ENCODE measurements around the gene TMEM163.
"Not testable (repeated sequence)": the region's sequence is repeated elsewhere in the genome, so short reads cannot be mapped to it uniquely, and the experiment has no call there.

Gene TMEM163

DNA sequence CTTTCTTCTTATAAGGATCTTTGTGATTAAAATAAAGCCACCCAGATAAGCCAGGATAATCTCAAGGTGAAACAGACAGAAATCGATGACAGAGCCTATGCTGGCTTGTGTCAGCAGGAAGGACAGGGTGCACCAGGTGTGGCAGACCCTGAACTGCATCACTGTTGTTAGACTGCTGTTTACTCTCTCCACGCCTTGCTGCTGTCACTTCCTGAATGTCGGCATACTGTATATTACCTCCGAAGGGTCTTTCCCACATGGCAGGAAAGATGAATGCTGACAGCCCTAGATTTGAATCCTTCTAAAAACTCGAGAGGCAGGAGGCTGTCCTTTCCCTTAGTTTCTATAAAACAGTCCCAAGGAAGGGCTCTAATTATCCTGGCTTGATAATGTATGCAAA, 18.9 kb upstream of the TMEM163 start:
- Mint-ChIP-seq H3K4me3 (no peak overlapping the region), H3K27me3 (peaks cover 9% of the 10 kb centered on the region), H3K9me3 (ENCODE audit: low read depth) (no peaks in the 10 kb centered on the region), H3K36me3 (peaks cover 5% of the 10 kb centered on the region), H3K4me1 (ENCODE audit: low read depth) (no peaks in the 10 kb centered on the region), H3K27ac (no peak overlapping the region)

DNA sequence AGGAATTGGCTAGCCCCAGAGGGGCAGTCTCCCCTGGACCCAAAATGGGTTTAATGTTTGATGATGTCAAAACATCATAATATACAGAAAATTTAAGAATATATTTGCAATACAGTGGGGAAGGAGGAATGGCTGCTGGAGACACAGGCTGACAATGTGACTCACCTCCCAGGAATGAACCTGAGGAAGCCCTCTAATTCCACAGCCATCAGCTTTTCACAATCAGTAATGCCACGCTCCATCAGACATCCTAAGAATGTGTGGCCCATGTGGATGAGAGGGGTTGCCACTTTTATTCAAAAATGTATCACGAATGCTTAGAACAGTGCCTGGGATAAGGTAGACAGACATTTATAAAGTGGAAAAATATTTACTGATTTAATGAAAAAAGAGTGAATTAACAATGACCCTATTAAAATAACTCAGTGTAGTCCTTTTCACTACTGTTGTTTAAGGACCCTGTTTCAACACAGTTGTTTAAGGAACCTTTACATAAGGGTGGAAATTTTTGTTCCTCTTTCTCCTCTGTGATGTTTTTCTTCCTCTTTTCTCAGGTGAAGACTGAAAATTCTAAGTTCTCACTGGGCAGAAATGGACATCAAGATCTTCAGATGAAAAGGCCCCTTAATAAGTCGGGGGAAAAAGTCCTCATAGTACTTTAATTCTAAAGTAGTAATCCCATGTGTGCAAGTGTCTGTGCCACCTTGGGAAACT, 17.5 kb upstream of the TMEM163 start:
- H3K27me3 Mint-ChIP-seq = peaks cover 9% of the 10 kb centered on the region
- no peak overlapping the region for H3K27ac Mint-ChIP-seq
- H3K9me3 Mint-ChIP-seq (ENCODE audit: low read depth) = no peaks in the 10 kb centered on the region
- no peak overlapping the region for H3K4me3 Mint-ChIP-seq
- H3K36me3 Mint-ChIP-seq = peaks cover 8% of the 10 kb centered on the region
- H3K4me1 Mint-ChIP-seq (ENCODE audit: low read depth) = no peaks in the 10 kb centered on the region

DNA sequence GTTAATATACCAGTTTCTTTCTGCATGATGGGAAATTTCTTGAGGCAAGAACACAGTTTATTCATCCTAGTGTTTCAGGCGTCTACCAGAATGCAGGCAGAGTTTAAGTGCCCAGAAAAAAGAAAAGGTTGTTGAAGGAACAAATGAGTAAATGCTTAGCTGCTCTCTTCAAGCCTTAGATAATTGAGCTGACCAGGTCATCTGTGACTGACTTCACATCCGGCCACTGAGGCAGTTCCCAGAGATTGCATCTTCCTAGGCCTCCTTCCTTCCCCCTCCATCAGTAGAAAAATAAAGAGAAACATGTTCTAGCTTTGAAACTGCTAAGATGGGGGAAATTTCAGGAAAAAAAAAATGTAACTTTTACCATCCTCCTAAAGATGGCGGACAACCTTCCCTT, 9.4 kb upstream of the TMEM163 start:
- Mint-ChIP-seq H3K36me3 (peaks cover 4% of the 10 kb centered on the region), H3K27ac (no peak overlapping the region), H3K4me1 (ENCODE audit: low read depth) (no peaks in the 10 kb centered on the region), H3K4me3 (no peak overlapping the region), H3K9me3 (ENCODE audit: low read depth) (no peaks in the 10 kb centered on the region), H3K27me3 (peaks cover 1% of the 10 kb centered on the region)

DNA sequence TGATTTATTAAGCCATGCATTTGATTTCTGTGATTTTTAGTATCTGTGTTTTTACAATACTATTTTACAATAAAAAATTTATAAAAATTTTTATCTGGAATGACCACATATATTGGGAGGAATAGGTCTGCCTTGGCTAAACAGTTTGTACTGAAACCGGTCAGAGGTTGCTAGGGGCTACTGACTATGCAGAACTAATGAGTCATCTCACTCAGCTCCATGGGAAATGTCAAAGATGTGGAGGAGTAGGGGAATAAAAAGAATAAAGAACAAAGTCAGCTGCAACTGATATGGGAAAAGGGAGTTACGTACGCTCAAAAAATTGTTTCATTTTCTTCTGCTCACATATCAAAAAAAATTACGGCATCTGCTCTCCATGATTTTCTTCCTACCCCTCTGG, 8.6 kb upstream of the TMEM163 start:
- H3K36me3 Mint-ChIP-seq = peaks cover 3% of the 10 kb centered on the region
- H3K4me1 Mint-ChIP-seq (ENCODE audit: low read depth) = no peaks in the 10 kb centered on the region
- H3K27me3 Mint-ChIP-seq = peaks cover 1% of the 10 kb centered on the region
- H3K4me3 Mint-ChIP-seq = no peak overlapping the region
- no peaks in the 10 kb centered on the region for H3K9me3 Mint-ChIP-seq (ENCODE audit: low read depth)
- no peak overlapping the region for H3K27ac Mint-ChIP-seq

DNA sequence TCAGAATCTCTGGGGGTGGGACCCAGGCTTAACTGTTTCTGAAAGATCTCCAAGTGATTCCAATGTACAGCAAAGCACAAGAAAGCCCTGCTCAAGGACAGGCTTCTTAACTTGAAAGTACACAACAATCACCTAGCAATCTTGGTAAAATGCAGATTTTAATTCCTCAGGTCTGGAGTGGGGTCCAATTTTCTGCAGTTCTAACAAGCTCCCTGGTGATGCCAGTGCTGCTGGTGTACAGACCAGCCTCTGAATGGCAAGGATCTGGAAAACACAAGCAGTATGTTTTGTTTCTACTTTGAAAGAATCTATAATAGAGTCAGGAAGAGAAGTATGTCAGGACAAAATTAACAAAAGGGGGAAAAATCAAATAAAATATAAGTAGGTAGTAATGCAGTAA, 7.8 kb upstream of the TMEM163 start:
- H3K27ac Mint-ChIP-seq = no peak overlapping the region
- no peaks in the 10 kb centered on the region for H3K4me1 Mint-ChIP-seq (ENCODE audit: low read depth)
- H3K9me3 Mint-ChIP-seq (ENCODE audit: low read depth) = no peaks in the 10 kb centered on the region
- no peaks in the 10 kb centered on the region for H3K36me3 Mint-ChIP-seq
- no peak overlapping the region for H3K4me3 Mint-ChIP-seq
- peaks cover 4% of the 10 kb centered on the region for H3K27me3 Mint-ChIP-seq

DNA sequence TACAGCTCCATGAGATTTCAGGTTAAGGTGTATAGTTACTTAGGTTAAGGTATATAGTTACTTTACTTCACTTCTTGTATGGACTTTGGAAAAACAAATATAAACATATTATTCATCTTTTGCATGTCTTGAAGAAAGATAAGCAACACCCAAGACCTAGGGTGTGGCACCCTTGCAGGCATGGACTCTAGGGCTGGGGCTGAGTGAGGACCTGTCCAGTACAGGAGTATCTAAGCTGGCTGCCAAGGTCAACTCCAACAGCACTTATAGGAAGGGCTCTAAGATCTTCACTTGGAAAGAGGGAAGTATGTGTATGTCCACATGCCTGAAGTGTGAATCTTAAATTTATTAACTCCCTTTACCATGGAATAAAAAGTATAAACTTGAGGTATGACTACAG, 7.1 kb upstream of the TMEM163 start:
- no peak overlapping the region for H3K4me3 Mint-ChIP-seq

DNA sequence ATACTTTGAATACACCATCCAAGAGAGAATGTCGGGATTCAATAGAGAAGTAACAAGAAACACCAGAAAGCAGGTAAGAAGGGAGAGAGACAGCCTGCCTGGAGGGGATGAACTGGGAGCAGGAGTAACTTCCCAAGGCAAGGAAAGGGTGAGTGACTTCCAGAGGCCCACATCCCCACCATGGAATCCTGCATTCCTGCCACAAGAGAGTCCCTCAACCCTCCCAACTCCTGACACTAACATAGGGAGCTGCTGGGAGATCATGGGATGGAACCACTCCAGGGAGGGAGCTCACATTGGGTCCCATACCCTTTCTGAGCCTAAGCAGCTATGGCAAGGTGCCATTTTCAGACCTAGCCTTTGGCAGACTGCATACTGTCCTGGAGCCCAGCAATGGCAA, 5.5 kb upstream of the TMEM163 start:
- H3K4me1 Mint-ChIP-seq (ENCODE audit: low read depth) = peaks cover 3% of the 10 kb centered on the region
- H3K9me3 Mint-ChIP-seq (ENCODE audit: low read depth) = no peaks in the 10 kb centered on the region
- H3K4me3 Mint-ChIP-seq = no peak overlapping the region
- H3K27ac Mint-ChIP-seq = no peak overlapping the region
- no peaks in the 10 kb centered on the region for H3K36me3 Mint-ChIP-seq
- peaks cover 21% of the 10 kb centered on the region for H3K27me3 Mint-ChIP-seq

More for the DNA sequence above, 7.1 kb upstream of the TMEM163 start:
- Mint-ChIP-seq H3K36me3 (no peaks in the 10 kb centered on the region), H3K27ac (no peak overlapping the region), H3K4me1 (ENCODE audit: low read depth) (no peaks in the 10 kb centered on the region), H3K27me3 (peaks cover 7% of the 10 kb centered on the region), H3K9me3 (ENCODE audit: low read depth) (no peaks in the 10 kb centered on the region)

DNA sequence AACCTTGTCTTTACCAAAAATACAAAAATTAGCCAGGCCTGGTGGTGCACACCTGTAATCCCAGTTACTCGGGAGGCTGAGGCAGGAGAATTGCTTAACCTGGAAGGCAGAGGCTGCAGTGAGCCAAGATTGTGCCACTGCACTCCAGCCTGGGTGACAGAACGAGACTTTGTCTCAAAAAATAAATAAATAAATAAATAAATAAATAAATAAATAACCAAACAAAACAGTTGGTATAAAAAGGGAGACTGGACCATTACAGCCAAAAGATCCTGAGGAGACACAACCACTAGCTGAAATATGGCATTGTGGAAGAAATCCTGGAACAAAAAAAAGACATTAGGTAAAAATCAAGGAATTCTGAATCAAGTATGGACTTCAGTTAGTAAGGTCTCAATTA, 4.9 kb upstream of the TMEM163 start:
- not testable (repeated sequence) for H3K4me3 Mint-ChIP-seq; H3K36me3 Mint-ChIP-seq; H3K27ac Mint-ChIP-seq; H3K4me1 Mint-ChIP-seq (ENCODE audit: low read depth); H3K9me3 Mint-ChIP-seq (ENCODE audit: low read depth)
- H3K27me3 Mint-ChIP-seq = peaks cover 21% of the 10 kb centered on the region

DNA sequence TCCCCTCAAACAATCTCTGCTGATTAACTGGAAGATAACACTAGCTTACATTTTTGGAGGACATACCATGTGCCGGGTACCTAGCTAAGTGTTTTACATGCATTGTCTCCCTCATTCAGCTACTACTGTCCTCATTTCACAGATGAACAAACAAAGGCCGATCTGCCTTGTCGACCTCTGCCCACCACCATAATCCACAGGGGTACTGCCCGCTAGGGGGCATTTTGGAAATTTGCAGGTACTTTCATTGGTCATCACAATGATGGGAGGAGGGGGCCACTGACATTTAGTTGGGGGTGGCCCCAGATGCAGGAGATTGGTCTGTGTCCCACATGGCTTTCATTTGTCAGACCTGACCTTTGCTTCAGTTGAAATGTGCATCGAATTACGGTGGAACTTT, 3.9 kb upstream of the TMEM163 start:
- H3K4me3 Mint-ChIP-seq = no peak overlapping the region
- no peaks in the 10 kb centered on the region for H3K9me3 Mint-ChIP-seq (ENCODE audit: low read depth)
- H3K27me3 Mint-ChIP-seq = peaks cover 21% of the 10 kb centered on the region
- no peaks in the 10 kb centered on the region for H3K36me3 Mint-ChIP-seq
- H3K27ac Mint-ChIP-seq = no peak overlapping the region
- H3K4me1 Mint-ChIP-seq (ENCODE audit: low read depth) = peaks cover 4% of the 10 kb centered on the region

DNA sequence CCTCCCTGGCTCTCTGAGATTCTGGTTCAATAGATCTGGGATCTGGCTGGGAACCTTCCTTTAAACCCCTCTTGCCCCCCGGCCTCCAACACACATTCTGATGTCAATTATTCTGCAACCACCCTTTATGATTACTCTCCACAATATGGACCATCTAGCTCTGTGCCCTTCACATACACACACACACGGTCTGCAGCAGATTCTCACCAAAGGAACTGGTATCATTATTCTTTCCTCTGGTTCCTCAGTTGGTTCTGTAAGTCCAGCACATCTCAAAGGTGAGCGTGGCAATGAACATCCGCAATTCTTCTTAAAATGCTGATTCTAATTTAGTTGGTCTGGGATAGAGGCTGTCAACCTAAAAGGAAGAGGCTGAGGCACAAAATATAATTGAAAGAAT, 2.8 kb upstream of the TMEM163 start:
- Mint-ChIP-seq H3K27me3 (peaks cover 30% of the 10 kb centered on the region), H3K9me3 (ENCODE audit: low read depth) (no peaks in the 10 kb centered on the region), H3K27ac (no peak overlapping the region), H3K4me1 (ENCODE audit: low read depth) (peaks cover 12% of the 10 kb centered on the region), H3K36me3 (no peaks in the 10 kb centered on the region), H3K4me3 (no peak overlapping the region)

DNA sequence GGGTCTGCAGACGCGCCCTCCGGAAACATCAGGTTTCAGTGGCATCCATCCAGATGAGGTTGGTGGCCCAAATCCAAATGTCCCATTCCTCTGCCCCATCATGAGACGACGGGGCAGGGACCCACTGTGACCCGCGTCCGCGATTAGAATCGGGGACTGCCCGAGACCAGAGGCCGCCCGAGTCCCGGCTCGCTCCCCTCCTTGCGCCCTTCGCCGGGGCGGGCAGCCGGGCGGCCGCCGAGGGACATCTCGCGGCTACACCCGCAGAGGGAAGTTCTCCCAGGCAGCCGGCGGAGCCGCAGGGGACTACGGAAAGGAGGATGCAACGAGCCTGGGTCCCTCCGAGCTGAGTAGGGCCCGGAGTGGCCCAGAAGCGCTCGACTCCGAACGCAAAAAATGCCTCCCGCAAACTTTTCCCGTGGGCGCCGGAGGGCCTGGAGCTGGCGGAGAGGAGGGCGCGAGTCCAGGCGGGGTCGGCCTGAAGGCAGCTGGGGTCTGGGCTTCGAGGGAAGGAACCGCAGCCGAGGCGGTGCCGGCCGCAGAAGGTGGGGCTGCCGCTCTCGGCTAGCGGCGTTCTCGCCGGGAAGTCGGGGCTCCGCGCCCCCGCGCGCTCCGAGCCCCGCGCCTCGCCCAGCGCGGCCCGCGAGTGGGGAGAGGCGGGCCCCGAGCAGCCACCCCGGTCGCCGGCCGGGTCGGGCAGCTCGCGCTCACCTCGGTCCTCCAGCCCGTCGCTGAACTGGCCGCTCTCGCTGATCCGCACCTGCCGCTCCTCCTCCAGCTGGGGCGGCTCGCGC, 580 bp downstream of the TMEM163 start:
- Mint-ChIP-seq H3K27ac (no peak overlapping the region), H3K4me1 (ENCODE audit: low read depth) (peaks cover 30% of the 10 kb centered on the region), H3K9me3 (ENCODE audit: low read depth) (no peaks in the 10 kb centered on the region), H3K4me3 (peak overlapping the region; percentile 78), H3K27me3 (peaks cover 35% of the 10 kb centered on the region), H3K36me3 (no peaks in the 10 kb centered on the region)

DNA sequence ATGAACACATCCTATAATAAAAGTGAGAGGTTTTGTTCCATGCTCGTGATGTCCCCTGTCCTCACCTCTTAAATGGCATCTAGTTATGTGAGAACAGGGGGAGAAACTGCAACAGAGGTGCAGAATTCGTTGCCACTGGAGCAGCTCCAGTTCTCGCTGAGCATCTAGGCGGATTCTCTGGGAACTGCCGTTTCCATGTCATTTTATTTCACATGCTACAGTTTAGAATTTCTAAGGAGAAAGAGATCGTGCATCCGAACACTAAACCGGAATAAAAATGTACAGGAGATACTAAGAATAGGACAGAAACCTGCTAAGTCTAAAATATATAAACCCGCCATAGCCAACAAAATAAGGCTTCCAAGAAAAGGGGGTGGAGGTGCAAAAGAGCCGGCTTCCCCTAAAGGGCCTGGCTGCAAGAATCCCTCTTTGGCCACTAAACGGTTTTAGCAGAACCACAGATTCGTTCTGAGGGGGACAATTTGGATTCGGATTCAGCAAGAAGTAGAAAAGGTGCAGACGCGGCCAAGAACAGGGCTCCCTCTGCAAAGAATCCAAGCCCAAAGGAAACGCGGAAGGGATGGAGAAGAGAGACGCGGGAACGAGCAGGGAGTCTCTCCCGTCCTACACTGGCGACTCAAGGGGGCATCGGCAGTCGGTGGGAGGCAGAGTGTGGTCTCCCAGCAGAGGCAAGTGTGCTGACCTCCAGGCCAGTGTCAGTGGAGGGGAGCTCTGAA, 1.3 kb downstream of the TMEM163 start:
- H3K9me3 Mint-ChIP-seq (ENCODE audit: low read depth) = no peaks in the 10 kb centered on the region
- peaks cover 33% of the 10 kb centered on the region for H3K4me1 Mint-ChIP-seq (ENCODE audit: low read depth)
- H3K4me3 Mint-ChIP-seq = peak overlapping the region; percentile 78
- peaks cover 35% of the 10 kb centered on the region for H3K27me3 Mint-ChIP-seq
- no peaks in the 10 kb centered on the region for H3K36me3 Mint-ChIP-seq
- no peak overlapping the region for H3K27ac Mint-ChIP-seq

DNA sequence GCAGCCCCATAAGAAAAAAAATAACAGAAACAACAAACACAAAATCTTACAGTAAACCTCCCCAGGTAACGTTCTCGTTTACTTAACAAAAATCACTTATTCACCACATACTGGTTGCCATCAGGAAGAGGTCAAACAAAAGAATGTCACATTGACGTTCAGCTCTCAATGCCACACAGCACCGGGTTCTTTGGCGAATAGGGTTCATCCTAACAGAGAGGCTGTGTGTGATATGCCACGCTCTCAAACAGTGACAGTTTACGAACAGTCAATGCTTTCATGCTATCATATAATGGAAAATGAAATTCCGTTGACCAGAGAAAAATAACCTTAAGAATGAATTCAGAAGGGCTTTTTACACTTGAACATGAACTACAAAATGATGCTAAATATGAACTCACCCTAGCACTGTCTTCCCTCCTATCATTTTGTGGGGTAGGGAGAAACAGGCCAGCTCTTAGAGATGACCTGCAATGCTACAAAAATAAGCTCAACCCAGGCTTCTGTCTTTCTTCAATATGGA, 2.0 kb downstream of the TMEM163 start:
- no peaks in the 10 kb centered on the region for H3K36me3 Mint-ChIP-seq
- H3K4me3 Mint-ChIP-seq = peak overlapping the region; percentile 78
- H3K27me3 Mint-ChIP-seq = peaks cover 32% of the 10 kb centered on the region
- H3K27ac Mint-ChIP-seq = no peak overlapping the region
- peaks cover 33% of the 10 kb centered on the region for H3K4me1 Mint-ChIP-seq (ENCODE audit: low read depth)
- no peaks in the 10 kb centered on the region for H3K9me3 Mint-ChIP-seq (ENCODE audit: low read depth)

DNA sequence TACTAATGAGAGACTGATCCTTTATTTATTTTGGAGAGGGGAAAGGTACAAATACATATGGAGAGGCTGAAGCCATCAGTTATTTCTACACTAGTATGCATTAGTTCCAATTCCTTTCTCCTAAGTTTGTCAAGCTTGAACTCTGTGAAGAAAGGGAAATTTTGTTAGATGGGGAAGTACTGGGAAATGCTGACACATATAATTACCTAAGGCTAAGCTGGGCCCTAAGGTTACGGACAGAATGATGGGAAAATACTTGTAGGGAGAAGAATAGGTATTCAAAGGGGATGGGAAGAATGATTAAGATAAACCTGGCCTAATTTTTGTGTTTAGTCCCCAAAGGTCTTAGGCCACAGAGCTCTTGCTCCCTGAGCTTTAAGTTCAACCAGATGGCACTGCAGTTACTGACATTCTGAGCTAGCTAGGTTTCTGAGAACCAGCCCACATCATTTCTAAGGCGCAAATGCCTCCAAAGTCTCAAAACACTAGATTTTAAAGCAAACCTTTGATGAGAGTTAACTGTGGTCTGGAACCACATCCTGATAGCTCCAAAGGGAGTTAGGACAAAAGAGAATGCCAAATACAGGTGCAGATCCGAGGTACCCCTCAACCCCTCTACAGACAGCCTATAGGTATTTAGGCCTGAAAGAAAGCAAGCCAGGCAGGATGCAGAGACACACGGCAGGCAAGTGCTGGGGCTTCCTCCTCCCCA, 2.7 kb downstream of the TMEM163 start:
- no peak overlapping the region for H3K27ac Mint-ChIP-seq
- H3K4me1 Mint-ChIP-seq (ENCODE audit: low read depth) = peaks cover 33% of the 10 kb centered on the region
- H3K36me3 Mint-ChIP-seq = no peaks in the 10 kb centered on the region
- peaks cover 31% of the 10 kb centered on the region for H3K27me3 Mint-ChIP-seq
- H3K9me3 Mint-ChIP-seq (ENCODE audit: low read depth) = no peaks in the 10 kb centered on the region
- H3K4me3 Mint-ChIP-seq = no peak overlapping the region

Measured in activated naive CD8-positive, alpha-beta T cell (primary cell).